ENCODE results near the gene MAMDC2. TPM values are rescaled to one million over a fixed set of nuclear protein-coding genes. Genes with fewer than 3 reads are reported as not detected.

MAMDC2 gene
- total and polyA plus RNA-seq, 2 donors (not counting 1 experiment from before 2014, with no cell fraction given): not detected

DNA sequence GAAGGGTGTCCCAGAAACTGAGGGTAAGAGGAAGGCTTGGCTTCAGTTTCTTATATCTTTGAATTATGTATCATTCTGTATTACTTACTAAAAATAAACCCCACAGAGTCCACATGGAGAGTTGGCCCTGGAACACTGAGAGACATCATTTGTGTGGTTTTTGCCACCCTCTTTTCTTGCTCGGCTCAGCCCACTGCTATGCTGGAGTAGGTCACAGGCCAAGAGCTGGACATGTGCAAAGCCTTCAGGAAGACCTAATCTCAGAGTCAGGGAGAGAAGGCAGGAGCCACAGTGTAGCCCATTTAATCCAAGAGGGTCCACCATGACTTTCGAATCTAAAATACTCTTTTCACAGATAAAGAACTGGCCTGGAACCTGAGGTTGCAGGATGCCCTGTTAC lies 47.5 kb downstream of the MAMDC2 start:
- no peak overlapping the region for H3K4me3 Mint-ChIP-seq
- 91% methylated on average over 1 of the region's 2 CpGs for WGBS (ENCODE audit: insufficient coverage)
- ChIA-PET CTCF (no interaction called here), POLR2A (no interaction called here)
- peaks cover 17% of the 10 kb centered on the region for H3K27me3 Mint-ChIP-seq
- Histone ChIP-seq H3K9ac (ENCODE audit: low read length) (no peak overlapping the region), H3K4me2 (replicated peaks; ENCODE audit: low read depth, low read length, poor library complexity, severe bottlenecking) (no peak overlapping the region), H3K36me3 (replicated peaks in 1 of 2; ENCODE audit: control extremely low read depth in 1 of 2, control insufficient read depth in 1 of 2, extremely low read depth in 1 of 2, insufficient read depth in 2 of 2, low read length in 1 of 2) (no peaks in the 10 kb centered on the region), H3K4me1 (ENCODE audit: control insufficient read depth in 2 of 2, insufficient read depth in 2 of 2, low read length in 2 of 2) (no peaks in the 10 kb centered on the region), H3K79me2 (ENCODE audit: control insufficient read depth, insufficient read depth, low read length) (no peaks in the 10 kb centered on the region), H3K4me3 (ENCODE audit: control extremely low read depth in 1 of 5, extremely low read depth in 1 of 5, insufficient read depth in 1 of 5, low read depth in 2 of 5, low read length in 4 of 5) (no peak overlapping the region), H3K9me3 (ENCODE audit: control extremely low read depth in 1 of 3, control insufficient read depth in 2 of 3, insufficient read depth in 1 of 3, low read length in 2 of 3) (no peaks in the 10 kb centered on the region), H2AFZ (ENCODE audit: insufficient read depth, low read depth, low read length, poor library complexity, severe bottlenecking) (no peak overlapping the region), H3K27ac (ENCODE audit: low read length in 2 of 2) (no peak overlapping the region), H3K27me3 (replicated peaks in 1 of 4; ENCODE audit: control extremely low read depth in 1 of 4, control insufficient read depth in 3 of 4, insufficient read depth in 4 of 4, low read length in 3 of 4) (no peaks in the 10 kb centered on the region), H4K20me1 (ENCODE audit: control insufficient read depth, insufficient read depth, low read length, poor library complexity, severe bottlenecking) (no peaks in the 10 kb centered on the region)
- TF ChIP-seq, protein P1, sequence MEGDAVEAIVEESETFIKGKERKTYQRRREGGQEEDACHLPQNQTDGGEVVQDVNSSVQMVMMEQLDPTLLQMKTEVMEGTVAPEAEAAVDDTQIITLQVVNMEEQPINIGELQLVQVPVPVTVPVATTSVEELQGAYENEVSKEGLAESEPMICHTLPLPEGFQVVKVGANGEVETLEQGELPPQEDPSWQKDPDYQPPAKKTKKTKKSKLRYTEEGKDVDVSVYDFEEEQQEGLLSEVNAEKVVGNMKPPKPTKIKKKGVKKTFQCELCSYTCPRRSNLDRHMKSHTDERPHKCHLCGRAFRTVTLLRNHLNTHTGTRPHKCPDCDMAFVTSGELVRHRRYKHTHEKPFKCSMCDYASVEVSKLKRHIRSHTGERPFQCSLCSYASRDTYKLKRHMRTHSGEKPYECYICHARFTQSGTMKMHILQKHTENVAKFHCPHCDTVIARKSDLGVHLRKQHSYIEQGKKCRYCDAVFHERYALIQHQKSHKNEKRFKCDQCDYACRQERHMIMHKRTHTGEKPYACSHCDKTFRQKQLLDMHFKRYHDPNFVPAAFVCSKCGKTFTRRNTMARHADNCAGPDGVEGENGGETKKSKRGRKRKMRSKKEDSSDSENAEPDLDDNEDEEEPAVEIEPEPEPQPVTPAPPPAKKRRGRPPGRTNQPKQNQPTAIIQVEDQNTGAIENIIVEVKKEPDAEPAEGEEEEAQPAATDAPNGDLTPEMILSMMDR (IDR thresholded peaks at IDR 0.05): no peak
- TF ChIP-seq EZH2 (IDR thresholded peaks at IDR 0.05; ENCODE audit: borderline replicate concordance, insufficient read depth, low read depth, low read length, poor library complexity, severe bottlenecking): no peak
- H3K9me3 Mint-ChIP-seq (ENCODE audit: insufficient read depth): no peaks in the 10 kb centered on the region
- intact Hi-C loops (cut with micrococcal nuclease): no loop called here
- no peak for ATAC-seq (ENCODE audit: low read depth)
- H3K27ac Mint-ChIP-seq: no peak overlapping the region
- no peaks in the 10 kb centered on the region for H3K4me1 Mint-ChIP-seq
- DNase-seq: no peak

DNA sequence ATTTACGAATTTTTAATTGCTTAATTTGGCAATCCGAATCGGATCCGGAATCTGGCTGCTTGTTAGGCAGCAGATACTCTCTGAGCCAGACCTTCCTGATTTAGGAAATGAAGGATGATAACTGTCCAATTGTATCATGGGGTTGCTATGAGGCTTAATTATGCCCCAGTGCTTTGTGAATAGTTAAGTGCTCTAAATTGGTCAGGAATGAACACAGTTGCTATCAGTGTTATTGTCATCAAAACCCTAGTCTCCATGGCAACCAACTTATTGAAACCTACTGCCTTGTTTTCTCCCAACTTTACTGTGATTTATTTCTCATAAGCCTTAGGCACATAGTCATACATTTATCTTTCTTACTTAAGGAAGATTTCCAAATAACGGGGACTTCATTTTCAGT lies 47.9 kb downstream of the MAMDC2 start:
- H3K79me2 ChIP-seq (ENCODE audit: control insufficient read depth, insufficient read depth, low read length): no peaks in the 10 kb centered on the region
- H3K27ac ChIP-seq (ENCODE audit: low read length in 2 of 2): no peak overlapping the region
- no peaks in the 10 kb centered on the region for H4K20me1 ChIP-seq (ENCODE audit: control insufficient read depth, insufficient read depth, low read length, poor library complexity, severe bottlenecking)
- H3K9ac ChIP-seq (ENCODE audit: low read length): no peak overlapping the region
- Mint-ChIP-seq H3K4me3 (no peak overlapping the region), H3K27ac (no peak overlapping the region), H3K27me3 (peaks cover 19% of the 10 kb centered on the region), H3K9me3 (ENCODE audit: insufficient read depth) (no peaks in the 10 kb centered on the region), H3K4me1 (no peaks in the 10 kb centered on the region)
- intact Hi-C loops (cut with micrococcal nuclease): no loop called here
- H3K4me3 ChIP-seq (ENCODE audit: control extremely low read depth in 1 of 5, extremely low read depth in 1 of 5, insufficient read depth in 1 of 5, low read depth in 2 of 5, low read length in 4 of 5): no peak overlapping the region
- DNase-seq: no peak
- H2AFZ ChIP-seq (ENCODE audit: insufficient read depth, low read depth, low read length, poor library complexity, severe bottlenecking): no peak overlapping the region
- no peak for ATAC-seq (ENCODE audit: low read depth)
- 93% methylated on average over 4 of the region's 5 CpGs for WGBS (ENCODE audit: insufficient coverage)
- POLR2A ChIA-PET: no interaction called here
- CTCF ChIA-PET: interaction anchor here (1.3 kb wide), 1 partner anchor 20 kb away, joined by 3 read pairs; no protein-coding TSS in a partner anchor
- H3K36me3 ChIP-seq (replicated peaks in 1 of 2; ENCODE audit: control extremely low read depth in 1 of 2, control insufficient read depth in 1 of 2, extremely low read depth in 1 of 2, insufficient read depth in 2 of 2, low read length in 1 of 2): no peaks in the 10 kb centered on the region
- H3K4me1 ChIP-seq (ENCODE audit: control insufficient read depth in 2 of 2, insufficient read depth in 2 of 2, low read length in 2 of 2): no peaks in the 10 kb centered on the region
- H3K27me3 ChIP-seq (replicated peaks in 1 of 4; ENCODE audit: control extremely low read depth in 1 of 4, control insufficient read depth in 3 of 4, insufficient read depth in 4 of 4, low read length in 3 of 4): no peaks in the 10 kb centered on the region
- H3K4me2 ChIP-seq (replicated peaks; ENCODE audit: low read depth, low read length, poor library complexity, severe bottlenecking): no peak overlapping the region
- no peak for TF ChIP-seq EZH2 (IDR thresholded peaks at IDR 0.05; ENCODE audit: borderline replicate concordance, insufficient read depth, low read depth, low read length, poor library complexity, severe bottlenecking)
- TF ChIP-seq, protein P1 (IDR thresholded peaks at IDR 0.05): no peak
- no peaks in the 10 kb centered on the region for H3K9me3 ChIP-seq (ENCODE audit: control extremely low read depth in 1 of 3, control insufficient read depth in 2 of 3, insufficient read depth in 1 of 3, low read length in 2 of 3)

All from B cell (primary cell).